ENCODE data around the gene SLC25A3. TPM values are rescaled to one million over a fixed set of nuclear protein-coding genes. Genes with fewer than 3 reads are reported as not detected.
"Not testable (repeated sequence)": the region's sequence is repeated elsewhere in the genome, so short reads cannot be mapped to it uniquely, and the experiment has no call there.

SLC25A3 gene
- total RNA-seq, 2 donors from 2014 or later, result 579 to 697 TPM

DNA sequence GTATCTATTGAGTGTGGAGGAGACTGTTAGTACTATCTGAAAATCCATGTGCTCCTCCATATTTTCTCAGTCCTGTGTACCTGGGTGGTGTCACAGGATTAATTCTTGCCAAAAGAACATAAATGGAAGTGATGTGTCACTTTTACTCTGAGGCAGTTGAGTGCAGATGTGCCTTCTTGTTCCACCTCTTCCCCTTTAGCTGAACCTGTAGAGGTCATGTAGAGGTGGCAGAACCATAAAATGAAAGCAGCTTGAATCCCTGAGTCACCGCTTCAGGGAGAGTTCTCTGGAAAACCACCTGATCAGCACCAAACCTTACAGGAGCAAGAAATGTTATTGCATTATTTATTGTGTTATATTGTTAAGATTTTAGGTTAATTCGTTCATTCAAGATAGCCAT, 14.7 kb upstream of the SLC25A3 start:
- Mint-ChIP-seq H3K36me3 (ENCODE audit: insufficient read depth in 2 of 2) (no peaks in the 10 kb centered on the region), H3K4me3 (no peak overlapping the region), H3K4me1 (ENCODE audit: low read depth) (no peaks in the 10 kb centered on the region), H3K9me3 (peaks cover 0 to 2% of the 10 kb centered on the region in 2 donors), H3K27me3 (ENCODE audit: low read depth) (no peaks in the 10 kb centered on the region), H3K27ac (no peak overlapping the region)
- ATAC-seq (replicated peaks in 1 of 2) (peak in 1 of 2 donors; percentile 36), DNase-seq (no peak)

GRCh38 chr12:98579347-98579746, 14.1 kb upstream of the SLC25A3 start:
- H3K27ac Mint-ChIP-seq, result no peak overlapping the region
- no peaks in the 10 kb centered on the region for H3K27me3 Mint-ChIP-seq (ENCODE audit: low read depth)
- no peak for DNase-seq
- H3K36me3 Mint-ChIP-seq (ENCODE audit: insufficient read depth in 2 of 2), result no peaks in the 10 kb centered on the region
- no peak overlapping the region for H3K4me3 Mint-ChIP-seq
- H3K9me3 Mint-ChIP-seq, result peaks cover 0 to 2% of the 10 kb centered on the region in 2 donors
- ATAC-seq (replicated peaks in 1 of 2), result no peak
- no peaks in the 10 kb centered on the region for H3K4me1 Mint-ChIP-seq (ENCODE audit: low read depth)

- ATAC-seq (replicated peaks in 1 of 2) (no peak), DNase-seq (no peak)
- Mint-ChIP-seq H3K27me3 (ENCODE audit: low read depth) (no peaks in the 10 kb centered on the region), H3K4me3 (no peak overlapping the region), H3K4me1 (ENCODE audit: low read depth) (no peaks in the 10 kb centered on the region), H3K36me3 (ENCODE audit: insufficient read depth in 2 of 2) (no peaks in the 10 kb centered on the region), H3K9me3 (peaks cover 0 to 2% of the 10 kb centered on the region in 2 donors), H3K27ac (peak overlapping the region; percentile 1)
Measured at GRCh38 chr12:98579835-98580234, 13.7 kb upstream of the SLC25A3 start.

DNA sequence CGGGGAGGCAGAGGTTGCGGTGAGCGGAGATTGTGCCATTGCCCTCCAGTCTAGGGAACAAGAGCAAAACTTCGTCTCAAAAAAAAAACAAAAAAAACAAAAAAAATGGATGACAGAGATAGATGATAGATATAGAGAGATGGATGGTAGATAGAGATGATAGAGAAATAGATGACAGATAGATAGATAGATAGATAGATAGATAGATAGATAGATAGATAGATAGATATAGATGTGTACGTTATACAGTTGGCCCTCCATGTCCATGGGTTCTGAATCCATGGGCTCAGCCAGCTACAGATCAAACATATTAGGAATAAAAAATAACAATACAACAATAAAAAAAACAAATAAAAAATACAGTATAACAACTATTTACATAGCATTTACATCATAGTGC, 12.8 kb upstream of the SLC25A3 start:
- no peaks in the 10 kb centered on the region for H3K4me1 Mint-ChIP-seq (ENCODE audit: low read depth)
- no peaks in the 10 kb centered on the region for H3K36me3 Mint-ChIP-seq (ENCODE audit: insufficient read depth in 2 of 2)
- no peak overlapping the region for H3K4me3 Mint-ChIP-seq
- peaks cover 0 to 2% of the 10 kb centered on the region in 2 donors for H3K9me3 Mint-ChIP-seq
- no peaks in the 10 kb centered on the region for H3K27me3 Mint-ChIP-seq (ENCODE audit: low read depth)
- H3K27ac Mint-ChIP-seq, result no peak overlapping the region
- DNase-seq, result no peak
- ATAC-seq (replicated peaks in 1 of 2), result no peak

GRCh38 chr12:98581101-98581500, 12.4 kb upstream of the SLC25A3 start:
- H3K4me1 Mint-ChIP-seq (ENCODE audit: low read depth), result no peaks in the 10 kb centered on the region
- DNase-seq, result no peak
- H3K27ac Mint-ChIP-seq, result no peak overlapping the region
- H3K4me3 Mint-ChIP-seq, result no peak overlapping the region
- H3K36me3 Mint-ChIP-seq (ENCODE audit: insufficient read depth in 2 of 2), result no peaks in the 10 kb centered on the region
- no peaks in the 10 kb centered on the region for H3K27me3 Mint-ChIP-seq (ENCODE audit: low read depth)
- H3K9me3 Mint-ChIP-seq, result peaks cover 0 to 2% of the 10 kb centered on the region in 2 donors
- no peak for ATAC-seq (replicated peaks in 1 of 2)

- H3K27me3 Mint-ChIP-seq (ENCODE audit: low read depth), result no peaks in the 10 kb centered on the region
- no peak overlapping the region for H3K27ac Mint-ChIP-seq
- no peaks in the 10 kb centered on the region for H3K4me1 Mint-ChIP-seq (ENCODE audit: low read depth)
- no peaks in the 10 kb centered on the region for H3K36me3 Mint-ChIP-seq (ENCODE audit: insufficient read depth in 2 of 2)
- ATAC-seq (replicated peaks in 1 of 2) (no peak), DNase-seq (no peak)
- H3K9me3 Mint-ChIP-seq, result no peaks in the 10 kb centered on the region
- H3K4me3 Mint-ChIP-seq, result no peak overlapping the region
Measured at GRCh38 chr12:98582093-98582492, 11.4 kb upstream of the SLC25A3 start.

DNA sequence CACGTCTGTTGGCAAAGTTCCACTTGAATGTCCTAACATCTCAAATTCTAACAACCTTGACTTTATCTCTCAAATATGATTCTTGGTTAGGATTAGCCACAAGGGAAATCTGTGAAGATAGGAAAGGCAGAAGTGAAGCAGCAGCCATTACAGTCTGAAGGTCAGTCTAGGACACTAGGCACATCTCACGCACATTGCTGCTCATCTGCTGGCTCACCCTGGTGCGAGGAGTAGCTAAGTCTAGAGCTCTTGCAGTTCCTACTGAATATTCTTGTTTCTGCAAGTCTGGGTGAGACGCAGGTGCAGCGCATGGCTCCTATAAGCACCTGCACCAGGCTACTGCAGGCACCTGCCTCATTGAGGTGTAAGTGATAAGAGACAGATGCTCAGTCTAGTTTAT, 6.4 kb upstream of the SLC25A3 start:
- H3K27ac Mint-ChIP-seq, result no peak overlapping the region
- ATAC-seq (replicated peaks in 1 of 2) (no peak), DNase-seq (no peak)
- H3K36me3 Mint-ChIP-seq (ENCODE audit: insufficient read depth in 2 of 2), result no peaks in the 10 kb centered on the region
- H3K27me3 Mint-ChIP-seq (ENCODE audit: low read depth), result no peaks in the 10 kb centered on the region
- no peaks in the 10 kb centered on the region for H3K9me3 Mint-ChIP-seq
- H3K4me1 Mint-ChIP-seq (ENCODE audit: low read depth), result no peaks in the 10 kb centered on the region
- no peak overlapping the region for H3K4me3 Mint-ChIP-seq

DNA sequence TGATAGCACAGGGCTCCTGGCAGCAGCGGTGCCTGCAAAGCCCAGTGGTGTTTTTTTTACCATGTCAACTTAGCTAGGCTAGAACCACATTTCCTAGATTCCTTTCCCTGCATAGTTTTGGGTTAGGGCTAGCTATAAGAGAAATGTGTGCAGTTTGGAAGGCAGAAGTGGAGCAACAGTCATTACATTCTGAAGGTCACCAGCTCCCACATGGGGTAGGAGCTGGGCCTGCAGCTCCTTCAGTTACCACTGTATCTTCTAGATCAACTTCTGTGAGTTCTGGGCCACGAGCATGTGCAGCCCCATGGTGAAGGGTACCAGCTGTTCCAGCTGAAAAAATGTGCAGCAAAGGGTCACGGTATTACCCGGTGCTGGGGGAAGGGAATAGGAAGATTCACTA, 2.3 kb upstream of the SLC25A3 start:
- peak overlapping the region; percentile 10 for H3K27ac Mint-ChIP-seq
- H3K4me1 Mint-ChIP-seq (ENCODE audit: low read depth), result peaks cover 23% of the 10 kb centered on the region
- no peak for ATAC-seq (replicated peaks in 1 of 2)
- peak overlapping the region in 1 of 2 donors; percentile 27 for H3K4me3 Mint-ChIP-seq
- DNase-seq, result no peak
- peaks cover 12 to 19% of the 10 kb centered on the region in 2 donors for H3K36me3 Mint-ChIP-seq (ENCODE audit: insufficient read depth in 2 of 2)
- H3K9me3 Mint-ChIP-seq, result no peaks in the 10 kb centered on the region
- no peaks in the 10 kb centered on the region for H3K27me3 Mint-ChIP-seq (ENCODE audit: low read depth)

DNA sequence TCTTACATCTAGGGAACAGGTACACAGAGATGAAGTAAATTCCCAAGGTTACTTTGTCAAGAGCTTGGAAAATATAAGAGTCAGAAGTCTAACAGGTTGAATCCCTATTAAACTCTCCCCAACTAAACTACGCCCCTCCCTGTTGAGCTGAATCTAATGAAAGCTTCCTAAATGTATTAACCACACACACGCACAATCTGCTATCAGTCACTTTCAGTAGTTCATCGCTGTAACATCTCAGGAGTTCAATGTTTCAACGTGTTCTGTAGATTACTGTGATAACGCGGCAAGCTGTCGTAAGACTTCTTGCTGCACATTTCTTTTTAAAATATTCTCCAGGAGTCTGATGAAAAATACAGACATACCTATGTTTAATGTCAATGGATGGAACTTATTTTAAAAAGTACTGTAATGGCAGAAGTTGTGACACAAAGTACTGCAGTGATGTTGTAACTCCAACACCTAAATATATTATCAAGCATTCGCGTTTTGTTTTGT, 612 bp upstream of the SLC25A3 start:
- peaks cover 12 to 29% of the 10 kb centered on the region in 2 donors for H3K36me3 Mint-ChIP-seq (ENCODE audit: insufficient read depth in 2 of 2)
- DNase-seq, result no peak
- peaks cover 29% of the 10 kb centered on the region for H3K4me1 Mint-ChIP-seq (ENCODE audit: low read depth)
- peak overlapping the region; percentile 98 for H3K27ac Mint-ChIP-seq
- H3K9me3 Mint-ChIP-seq, result no peaks in the 10 kb centered on the region
- H3K27me3 Mint-ChIP-seq (ENCODE audit: low read depth), result no peaks in the 10 kb centered on the region
- H3K4me3 Mint-ChIP-seq, result peak overlapping the region; percentile 91 to 99
- ATAC-seq (replicated peaks in 1 of 2), result peak; percentile 3

DNA sequence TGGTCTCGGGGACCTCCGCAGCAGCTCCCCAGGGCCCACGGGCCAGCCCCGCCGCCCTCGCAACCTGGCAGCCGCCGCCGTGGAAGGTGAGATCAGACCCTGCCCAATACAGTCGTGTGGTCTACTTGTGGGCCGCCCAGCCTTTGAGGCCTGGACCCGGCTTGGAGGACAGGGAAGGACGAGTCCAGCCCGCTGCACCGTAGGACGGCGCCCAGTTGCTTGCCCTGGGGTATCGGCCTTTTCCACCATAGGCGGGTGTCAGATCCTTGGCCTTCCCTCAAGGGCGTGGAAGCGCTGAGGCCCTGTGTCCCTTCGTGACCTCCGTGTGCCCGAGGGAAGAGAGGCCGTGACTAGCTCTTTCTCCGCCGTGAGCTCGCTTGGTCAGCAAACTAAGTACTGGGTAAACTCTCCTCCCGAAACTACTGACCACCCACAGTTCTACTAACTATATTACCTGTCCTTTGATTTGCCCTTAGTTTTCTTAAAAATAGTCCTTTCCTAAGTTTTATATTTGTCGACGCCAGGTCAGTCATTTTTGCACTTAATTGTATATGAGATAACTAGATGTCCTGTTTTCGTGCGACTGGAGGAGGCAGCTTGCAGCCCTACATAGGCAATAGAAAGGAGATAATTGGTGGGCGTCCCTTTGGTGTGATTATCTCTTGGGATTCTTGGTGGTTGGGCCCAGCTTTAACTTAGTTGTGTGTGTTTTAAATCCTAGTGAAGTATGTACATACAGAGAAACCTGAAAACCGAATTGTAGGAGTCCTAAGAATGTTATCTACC, 757 bp downstream of the SLC25A3 start:
- Mint-ChIP-seq H3K9me3 (no peaks in the 10 kb centered on the region), H3K27me3 (ENCODE audit: low read depth) (no peaks in the 10 kb centered on the region), H3K27ac (peak overlapping the region; percentile 99), H3K4me1 (ENCODE audit: low read depth) (peaks cover 36% of the 10 kb centered on the region), H3K36me3 (ENCODE audit: insufficient read depth in 2 of 2) (peaks cover 12 to 40% of the 10 kb centered on the region in 2 donors), H3K4me3 (peak overlapping the region; percentile 91 to 99)
- DNase-seq (peak; percentile 37 to 39), ATAC-seq (replicated peaks in 1 of 2) (no peak)

- Mint-ChIP-seq H3K4me1 (ENCODE audit: low read depth) (peaks cover 36% of the 10 kb centered on the region), H3K27me3 (ENCODE audit: low read depth) (no peaks in the 10 kb centered on the region), H3K9me3 (no peaks in the 10 kb centered on the region), H3K4me3 (peak overlapping the region; percentile 91 to 99), H3K36me3 (ENCODE audit: insufficient read depth in 2 of 2) (peaks cover 16 to 45% of the 10 kb centered on the region in 2 donors), H3K27ac (peak overlapping the region; percentile 99)
- DNase-seq (peak; percentile 59 to 66), ATAC-seq (replicated peaks in 1 of 2) (peak; percentile 48 to 61)
Measured at GRCh38 chr12:98595243-98595988, 1.9 kb downstream of the SLC25A3 start.

DNA sequence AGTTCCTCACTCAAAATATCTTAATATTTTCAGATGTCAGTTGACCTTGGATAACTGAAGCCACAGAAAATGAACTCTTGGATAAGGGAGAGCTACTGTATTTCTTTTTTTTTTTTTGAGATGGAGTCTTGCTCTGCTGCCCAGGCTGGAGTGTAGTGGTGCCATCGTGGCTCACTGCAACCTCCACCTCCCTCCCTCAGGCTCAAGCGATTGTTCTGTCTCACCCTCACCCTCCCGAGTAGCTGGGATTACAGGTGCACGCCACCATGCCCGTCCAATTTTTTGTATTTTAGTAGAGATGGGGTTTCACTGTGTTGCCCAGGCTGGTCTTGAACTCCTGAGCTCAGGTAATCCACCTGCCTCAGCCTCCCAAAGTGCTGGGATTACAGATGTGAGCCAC, 3.8 kb downstream of the SLC25A3 start:
- peak overlapping the region; percentile 60 for H3K27ac Mint-ChIP-seq
- not testable (repeated sequence) for H3K9me3 Mint-ChIP-seq; ATAC-seq (replicated peaks in 1 of 2); DNase-seq; H3K27me3 Mint-ChIP-seq (ENCODE audit: low read depth); H3K4me3 Mint-ChIP-seq
- peaks cover 35% of the 10 kb centered on the region for H3K4me1 Mint-ChIP-seq (ENCODE audit: low read depth)
- H3K36me3 Mint-ChIP-seq (ENCODE audit: insufficient read depth in 2 of 2), result peaks cover 20 to 47% of the 10 kb centered on the region in 2 donors

GRCh38 chr12:98601924-98602323, 8.4 kb downstream of the SLC25A3 start:
- peaks cover 7% of the 10 kb centered on the region for H3K4me1 Mint-ChIP-seq (ENCODE audit: low read depth)
- no peaks in the 10 kb centered on the region for H3K27me3 Mint-ChIP-seq (ENCODE audit: low read depth)
- H3K36me3 Mint-ChIP-seq (ENCODE audit: insufficient read depth in 2 of 2), result peaks cover 10 to 30% of the 10 kb centered on the region in 2 donors
- H3K4me3 Mint-ChIP-seq, result no peak overlapping the region
- H3K9me3 Mint-ChIP-seq, result no peaks in the 10 kb centered on the region
- peak overlapping the region; percentile 19 for H3K27ac Mint-ChIP-seq
- no peak for DNase-seq
- no peak for ATAC-seq (replicated peaks in 1 of 2)

All from activated T-cell treated with anti-CD3 and anti-CD28 coated beads, Interleukin-2, amount 50 U/mL, for 72 hours (primary cell).